Activated gamma-delta T cell treated with Interleukin-2 at 50 U/mL for 16 hours (primary cell): Measurements from ENCODE around the gene VWA8.

Source experiments
- DNase-seq: peaks from one replicate; pipeline ENCODE4 v3.0.0-alpha.2; 2020

VWA8 gene

GRCh38 chr13:41960637-41961465, at the start of gene VWA8:
Gene VWA8, minus strand, starts transcription at chr13:41961109. Its CDS starts 94 bp downstream, at chr13:41961015.
- peak; percentile 83 for DNase-seq

- DNase-seq: no peak
These were observed 48.1 kb upstream of the VWA8 start for GRCh38 chr13:42009057-42009456.

- DNase-seq: no peak
These were observed 46.9 kb upstream of the VWA8 start for GRCh38 chr13:42007844-42008243.

- DNase-seq: no peak
These were observed 41.2 kb upstream of the VWA8 start for GRCh38 chr13:42002066-42002465.

GRCh38 chr13:42001580-42001979, 40.7 kb upstream of the VWA8 start:
- no peak for DNase-seq

GRCh38 chr13:42000846-42001245, 39.9 kb upstream of the VWA8 start:
- DNase-seq: no peak

GRCh38 chr13:41997396-41997795, 36.5 kb upstream of the VWA8 start:
- no peak for DNase-seq

GRCh38 chr13:41995946-41996345, 35.0 kb upstream of the VWA8 start:
- DNase-seq: no peak

- no peak for DNase-seq
These were observed 34.4 kb upstream of the VWA8 start for GRCh38 chr13:41995336-41995735.

GRCh38 chr13:41994696-41995095, 33.8 kb upstream of the VWA8 start:
- DNase-seq: no peak

- DNase-seq: no peak
These were observed 31.0 kb upstream of the VWA8 start for GRCh38 chr13:41991936-41992335.

GRCh38 chr13:41988244-41988643, 27.3 kb upstream of the VWA8 start:
- no peak for DNase-seq

GRCh38 chr13:41985788-41986508, 25.0 kb upstream of the VWA8 start:
- no peak for DNase-seq

GRCh38 chr13:41981951-41982715, 21.2 kb upstream of the VWA8 start:
- no peak for DNase-seq

- DNase-seq: no peak
These were observed 17.1 kb upstream of the VWA8 start for GRCh38 chr13:41978007-41978406.

- no peak for DNase-seq
These were observed 15.6 kb upstream of the VWA8 start for GRCh38 chr13:41976476-41976875.

- DNase-seq: peak; percentile 18
These were observed 13.5 kb upstream of the VWA8 start for GRCh38 chr13:41974262-41974900.

GRCh38 chr13:41973247-41973741, 12.4 kb upstream of the VWA8 start:
- no peak for DNase-seq

- no peak for DNase-seq
These were observed 10.9 kb upstream of the VWA8 start for GRCh38 chr13:41971848-41972247.

GRCh38 chr13:41970918-41971317, 10.0 kb upstream of the VWA8 start:
- no peak for DNase-seq

GRCh38 chr13:41970022-41970421, 9.1 kb upstream of the VWA8 start:
- DNase-seq: no peak

- DNase-seq: no peak
These were observed 8.2 kb upstream of the VWA8 start for GRCh38 chr13:41969072-41969471.

- no peak for DNase-seq
These were observed 5.8 kb upstream of the VWA8 start for GRCh38 chr13:41966671-41967070.
